ENCODE data around the gene STARD10.
A peak's percentile ranks its signal among the peaks of the same experiment; 100 is the strongest.

Gene STARD10

DNA sequence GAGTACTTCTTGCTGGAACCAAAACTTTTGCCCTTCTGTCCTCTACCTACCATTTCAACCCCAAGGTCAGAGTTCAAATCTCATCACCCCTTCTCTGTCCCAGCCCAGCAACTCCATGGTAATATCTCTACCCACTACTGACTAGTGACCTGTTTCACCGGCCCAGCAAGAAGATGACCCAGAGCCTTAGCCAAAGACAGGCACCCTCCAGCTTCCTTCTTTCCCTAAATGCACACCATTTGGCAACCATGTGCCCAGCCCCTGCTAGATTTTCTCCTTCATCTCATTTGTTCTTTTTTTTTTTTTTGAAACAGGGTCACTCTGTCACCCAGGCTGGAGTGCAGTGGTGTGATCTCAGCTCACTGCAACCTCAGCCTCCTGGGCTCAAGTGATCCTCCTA, 56.5 kb downstream of the STARD10 start:
- H3K9me3 ChIP-seq (ENCODE audit: low read length), result no peaks in the 10 kb centered on the region
- H3K27me3 ChIP-seq (ENCODE audit: control insufficient read depth in 1 of 2, insufficient read depth in 2 of 2, low read length in 2 of 2), result no peaks in the 10 kb centered on the region
- H3K36me3 ChIP-seq (ENCODE audit: insufficient read depth, low read length), result no peaks in the 10 kb centered on the region
- H3K4me1 ChIP-seq (ENCODE audit: insufficient read depth, low read length), result peaks cover 61% of the 10 kb centered on the region
- H3K27ac ChIP-seq (ENCODE audit: low read depth, low read length), result peak overlapping the region; percentile 59
- H3K4me3 ChIP-seq (ENCODE audit: low read depth in 1 of 2, low read length in 2 of 2), result no peak overlapping the region
- no peak overlapping the region for H3K9ac ChIP-seq (ENCODE audit: low read length)

DNA sequence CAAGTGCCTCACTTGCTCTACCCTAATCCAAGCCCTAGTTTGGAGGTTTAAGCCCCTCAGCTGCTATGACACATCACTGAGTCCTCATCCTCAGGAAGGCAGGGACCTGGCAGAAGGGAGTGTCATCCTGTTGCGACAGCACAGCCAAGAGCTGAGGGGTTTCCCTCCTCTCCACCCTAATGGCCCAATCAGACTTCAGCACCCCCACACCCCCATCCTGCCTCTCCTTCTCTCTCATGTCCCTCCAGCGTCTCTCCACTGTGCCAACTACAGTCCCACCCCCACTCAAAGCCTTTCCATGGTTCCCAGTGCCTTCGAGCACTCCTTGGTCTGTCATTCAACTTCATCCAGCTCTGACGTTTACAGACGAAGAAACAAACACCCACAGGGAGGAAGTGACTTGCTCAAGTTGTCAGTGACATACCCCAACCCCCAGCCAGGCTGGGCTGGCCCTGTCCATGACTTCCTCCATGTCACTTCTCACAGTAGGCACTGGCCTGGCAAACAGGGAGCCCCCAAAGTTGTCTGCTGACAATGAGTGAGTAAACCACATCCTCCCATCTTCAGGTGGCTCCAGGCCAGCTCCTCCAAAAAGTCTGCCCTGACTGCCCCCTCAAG, 57.3 kb downstream of the STARD10 start:
- no peaks in the 10 kb centered on the region for H3K9me3 ChIP-seq (ENCODE audit: low read length)
- no peaks in the 10 kb centered on the region for H3K36me3 ChIP-seq (ENCODE audit: insufficient read depth, low read length)
- H3K27me3 ChIP-seq (ENCODE audit: control insufficient read depth in 1 of 2, insufficient read depth in 2 of 2, low read length in 2 of 2), result no peaks in the 10 kb centered on the region
- H3K4me1 ChIP-seq (ENCODE audit: insufficient read depth, low read length), result peaks cover 53% of the 10 kb centered on the region
- peak overlapping the region; percentile 59 for H3K27ac ChIP-seq (ENCODE audit: low read depth, low read length)
- no peak overlapping the region for H3K9ac ChIP-seq (ENCODE audit: low read length)
- H3K4me3 ChIP-seq (ENCODE audit: low read depth in 1 of 2, low read length in 2 of 2), result no peak overlapping the region

DNA sequence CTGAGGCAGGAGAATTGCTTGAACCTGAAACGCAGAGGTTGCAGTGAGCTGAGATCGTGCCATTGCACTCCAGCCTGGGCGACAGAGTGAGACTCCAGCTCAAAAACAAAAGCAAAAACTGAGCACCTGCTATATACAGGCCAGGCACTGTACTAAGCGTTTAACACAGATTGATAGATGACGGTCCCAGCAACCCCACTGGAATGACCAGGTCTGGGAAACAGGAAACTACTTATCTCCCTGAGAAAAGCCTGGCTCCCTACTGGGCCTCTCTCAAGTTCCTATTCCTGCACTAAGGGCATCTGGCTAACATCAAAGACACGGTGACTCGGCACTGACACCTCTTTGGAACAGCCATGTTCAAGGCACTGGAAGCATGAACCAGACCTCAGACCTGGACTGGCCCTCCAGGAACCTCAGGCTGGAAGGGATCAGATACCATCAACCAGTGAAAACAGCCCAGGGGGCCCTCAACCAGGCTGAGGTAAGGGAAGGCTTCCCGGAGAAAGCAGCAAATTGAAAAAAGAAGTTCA, 58.3 kb downstream of the STARD10 start:
- H3K9me3 ChIP-seq (ENCODE audit: low read length), result no peaks in the 10 kb centered on the region
- peaks cover 43% of the 10 kb centered on the region for H3K4me1 ChIP-seq (ENCODE audit: insufficient read depth, low read length)
- H3K36me3 ChIP-seq (ENCODE audit: insufficient read depth, low read length), result no peaks in the 10 kb centered on the region
- no peak overlapping the region for H3K9ac ChIP-seq (ENCODE audit: low read length)
- no peaks in the 10 kb centered on the region for H3K27me3 ChIP-seq (ENCODE audit: control insufficient read depth in 1 of 2, insufficient read depth in 2 of 2, low read length in 2 of 2)
- no peak overlapping the region for H3K27ac ChIP-seq (ENCODE audit: low read depth, low read length)
- H3K4me3 ChIP-seq (ENCODE audit: low read depth in 1 of 2, low read length in 2 of 2), result no peak overlapping the region

DNA sequence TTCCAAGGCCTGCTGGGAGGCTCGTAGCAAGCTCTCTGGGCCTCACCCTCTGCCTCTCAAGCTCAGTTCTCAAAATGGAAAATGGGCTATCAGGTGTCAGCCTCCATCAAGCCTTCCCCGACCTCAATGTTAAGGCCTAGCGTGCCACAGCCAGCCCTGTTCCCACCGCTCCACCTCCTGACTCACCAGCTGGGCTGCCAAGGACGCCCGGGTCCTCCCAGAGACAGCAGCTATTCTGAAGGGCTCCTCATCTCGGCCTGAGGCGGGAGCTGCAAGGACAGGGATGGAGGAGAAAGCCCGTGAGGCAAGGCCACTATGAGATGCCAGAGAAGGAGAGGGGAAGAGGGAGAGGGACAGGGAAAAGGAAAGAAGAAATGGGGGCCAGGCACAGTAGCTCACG, 61.5 kb downstream of the STARD10 start:
- Histone ChIP-seq H3K27me3 (ENCODE audit: control insufficient read depth in 1 of 2, insufficient read depth in 2 of 2, low read length in 2 of 2) (no peaks in the 10 kb centered on the region), H3K4me3 (ENCODE audit: low read depth in 1 of 2, low read length in 2 of 2) (no peak overlapping the region), H3K36me3 (ENCODE audit: insufficient read depth, low read length) (no peaks in the 10 kb centered on the region), H3K4me1 (ENCODE audit: insufficient read depth, low read length) (peaks cover 21% of the 10 kb centered on the region), H3K9me3 (ENCODE audit: low read length) (no peaks in the 10 kb centered on the region), H3K9ac (ENCODE audit: low read length) (no peak overlapping the region), H3K27ac (ENCODE audit: low read depth, low read length) (no peak overlapping the region)

DNA sequence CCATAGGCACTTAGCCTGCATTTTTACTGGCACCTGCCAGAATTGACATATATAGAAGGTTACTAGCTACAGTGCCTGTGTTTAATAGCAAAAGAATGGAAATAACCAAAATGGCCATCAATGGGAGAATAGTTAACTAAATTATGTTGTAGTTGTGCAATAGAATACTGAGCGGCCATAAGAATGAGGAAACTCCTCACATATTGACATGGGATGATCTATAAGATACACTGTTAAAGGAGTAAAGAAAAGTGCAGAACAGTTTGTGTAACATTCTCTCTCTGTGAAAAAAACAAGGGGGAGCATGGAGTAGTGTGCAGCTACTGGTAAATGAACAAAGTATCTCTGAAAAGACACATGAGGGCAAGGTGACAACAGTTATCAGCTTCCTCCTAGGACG, 63.1 kb downstream of the STARD10 start:
- H3K9me3 ChIP-seq (ENCODE audit: low read length), result no peaks in the 10 kb centered on the region
- no peaks in the 10 kb centered on the region for H3K27me3 ChIP-seq (ENCODE audit: control insufficient read depth in 1 of 2, insufficient read depth in 2 of 2, low read length in 2 of 2)
- H3K4me3 ChIP-seq (ENCODE audit: low read depth in 1 of 2, low read length in 2 of 2), result no peak overlapping the region
- H3K4me1 ChIP-seq (ENCODE audit: insufficient read depth, low read length), result peaks cover 10% of the 10 kb centered on the region
- no peak overlapping the region for H3K9ac ChIP-seq (ENCODE audit: low read length)
- H3K36me3 ChIP-seq (ENCODE audit: insufficient read depth, low read length), result no peaks in the 10 kb centered on the region
- no peak overlapping the region for H3K27ac ChIP-seq (ENCODE audit: low read depth, low read length)

DNA sequence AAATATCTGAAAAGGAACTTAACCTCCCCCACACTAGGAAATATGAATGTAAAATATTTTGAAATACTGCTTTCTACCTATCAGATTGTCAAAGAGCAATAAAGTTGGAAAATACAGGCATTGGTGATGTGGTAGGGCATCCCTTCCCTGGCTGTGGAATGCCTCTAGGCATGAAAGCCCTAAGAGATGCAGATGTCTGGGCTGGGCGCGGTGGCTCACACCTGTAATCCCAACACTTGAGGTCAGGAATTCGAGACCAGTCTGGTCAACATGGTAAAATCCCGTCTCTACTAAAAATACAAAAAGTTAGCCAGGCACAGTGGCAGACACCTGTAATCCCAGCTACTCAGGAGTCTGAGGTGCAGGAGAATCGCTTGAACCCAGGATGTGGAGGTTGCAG, 63.6 kb downstream of the STARD10 start:
- H3K27me3 ChIP-seq (ENCODE audit: control insufficient read depth in 1 of 2, insufficient read depth in 2 of 2, low read length in 2 of 2), result no peaks in the 10 kb centered on the region
- no peak overlapping the region for H3K9ac ChIP-seq (ENCODE audit: low read length)
- H3K4me1 ChIP-seq (ENCODE audit: insufficient read depth, low read length), result peaks cover 8% of the 10 kb centered on the region
- H3K4me3 ChIP-seq (ENCODE audit: low read depth in 1 of 2, low read length in 2 of 2), result no peak overlapping the region
- H3K27ac ChIP-seq (ENCODE audit: low read depth, low read length), result no peak overlapping the region
- no peaks in the 10 kb centered on the region for H3K9me3 ChIP-seq (ENCODE audit: low read length)
- H3K36me3 ChIP-seq (ENCODE audit: insufficient read depth, low read length), result no peaks in the 10 kb centered on the region

DNA sequence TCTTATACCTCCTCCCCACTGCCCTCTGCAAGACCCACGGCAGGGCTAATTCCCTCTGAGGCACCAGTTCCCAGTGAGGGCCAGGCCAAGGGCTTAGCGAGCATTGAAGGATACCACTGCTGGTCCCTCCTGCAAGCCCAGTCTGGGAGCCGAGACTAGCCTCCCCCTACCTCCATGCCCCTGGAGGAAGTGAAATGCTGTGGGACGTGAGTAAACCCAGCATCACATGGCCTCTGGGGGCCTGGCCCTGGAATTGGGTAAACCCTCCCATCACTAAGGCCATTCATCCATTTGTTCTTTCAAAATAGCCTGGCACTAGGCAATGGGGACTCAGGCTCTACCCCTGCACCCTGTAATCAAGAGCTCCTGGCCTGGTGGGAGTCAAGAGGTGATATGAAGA, 66.3 kb downstream of the STARD10 start:
- Histone ChIP-seq H3K4me1 (ENCODE audit: insufficient read depth, low read length) (peaks cover 16% of the 10 kb centered on the region), H3K4me3 (ENCODE audit: low read depth in 1 of 2, low read length in 2 of 2) (no peak overlapping the region), H3K9ac (ENCODE audit: low read length) (no peak overlapping the region), H3K36me3 (ENCODE audit: insufficient read depth, low read length) (no peaks in the 10 kb centered on the region), H3K27ac (ENCODE audit: low read depth, low read length) (no peak overlapping the region), H3K9me3 (ENCODE audit: low read length) (no peaks in the 10 kb centered on the region), H3K27me3 (ENCODE audit: control insufficient read depth in 1 of 2, insufficient read depth in 2 of 2, low read length in 2 of 2) (no peaks in the 10 kb centered on the region)

DNA sequence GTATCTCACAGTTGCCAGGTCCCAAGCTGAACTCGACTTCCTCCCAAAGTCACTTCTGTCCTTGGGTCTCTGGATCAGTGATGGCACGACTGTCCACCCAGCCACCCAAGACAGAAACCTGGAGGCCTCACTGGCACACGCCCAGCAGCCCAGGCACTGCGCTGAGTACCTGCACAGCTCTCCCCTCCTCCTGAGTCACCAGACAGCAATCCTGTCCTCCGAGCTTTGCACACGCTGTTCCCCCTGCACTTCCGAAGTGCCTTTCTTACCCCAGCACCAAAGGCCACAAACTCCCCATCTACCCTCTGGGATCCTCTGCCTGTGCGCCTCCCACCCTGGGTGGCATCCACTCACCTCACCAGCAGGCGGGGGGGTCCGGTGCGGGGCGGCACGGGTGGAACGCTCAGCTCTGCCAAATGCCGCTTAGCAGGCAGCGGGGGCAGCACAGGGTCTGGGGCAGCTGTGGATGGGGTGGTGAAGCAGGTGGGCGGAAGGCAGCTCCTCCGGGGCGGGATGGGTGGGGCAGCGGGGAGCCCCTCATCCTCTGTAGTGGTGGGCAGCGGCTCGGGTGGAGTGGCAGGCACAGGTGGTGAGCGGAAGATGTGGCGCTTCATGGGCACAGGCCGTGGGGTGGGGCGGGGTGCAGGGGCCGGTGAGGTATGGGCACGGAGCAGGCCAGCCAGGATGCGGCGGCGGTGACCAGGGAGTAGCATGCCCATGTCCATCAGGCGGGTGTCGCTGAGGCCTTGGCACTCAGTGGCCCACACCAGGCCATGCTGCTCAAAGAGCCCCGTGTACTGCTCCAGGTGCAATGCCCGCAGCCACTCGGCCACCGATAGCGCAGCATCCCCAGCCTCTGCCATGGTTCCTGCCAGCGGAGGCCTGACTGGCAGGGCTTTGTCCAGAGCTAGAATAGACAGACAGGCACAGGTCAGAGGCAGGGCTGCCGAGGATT, 67.3 kb downstream of the STARD10 start:
- Histone ChIP-seq H3K27me3 (ENCODE audit: control insufficient read depth in 1 of 2, insufficient read depth in 2 of 2, low read length in 2 of 2) (no peaks in the 10 kb centered on the region), H3K4me1 (ENCODE audit: insufficient read depth, low read length) (peaks cover 18% of the 10 kb centered on the region), H3K9me3 (ENCODE audit: low read length) (no peaks in the 10 kb centered on the region), H3K9ac (ENCODE audit: low read length) (no peak overlapping the region), H3K4me3 (ENCODE audit: low read depth in 1 of 2, low read length in 2 of 2) (no peak overlapping the region), H3K36me3 (ENCODE audit: insufficient read depth, low read length) (no peaks in the 10 kb centered on the region), H3K27ac (ENCODE audit: low read depth, low read length) (no peak overlapping the region)

DNA sequence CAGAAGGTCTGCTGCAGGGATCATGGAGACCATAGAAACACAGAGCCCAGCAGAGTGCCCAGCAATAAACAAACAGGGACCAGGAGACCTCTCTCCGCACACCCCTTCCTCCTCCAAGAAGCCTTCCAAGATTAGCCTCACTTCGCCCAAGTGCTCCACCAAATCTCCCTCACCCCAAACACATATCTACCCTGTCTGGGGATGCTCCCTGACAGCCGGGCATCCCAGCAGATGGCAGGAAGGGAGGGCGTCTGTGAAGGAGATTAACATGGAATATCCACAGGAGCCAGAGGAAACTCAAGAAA, 68.2 kb downstream of the STARD10 start:
- Histone ChIP-seq H3K27me3 (ENCODE audit: control insufficient read depth in 1 of 2, insufficient read depth in 2 of 2, low read length in 2 of 2) (no peaks in the 10 kb centered on the region), H3K9ac (ENCODE audit: low read length) (no peak overlapping the region), H3K27ac (ENCODE audit: low read depth, low read length) (no peak overlapping the region), H3K4me3 (ENCODE audit: low read depth in 1 of 2, low read length in 2 of 2) (no peak overlapping the region), H3K9me3 (ENCODE audit: low read length) (no peaks in the 10 kb centered on the region), H3K4me1 (ENCODE audit: insufficient read depth, low read length) (peaks cover 27% of the 10 kb centered on the region), H3K36me3 (ENCODE audit: insufficient read depth, low read length) (no peaks in the 10 kb centered on the region)

DNA sequence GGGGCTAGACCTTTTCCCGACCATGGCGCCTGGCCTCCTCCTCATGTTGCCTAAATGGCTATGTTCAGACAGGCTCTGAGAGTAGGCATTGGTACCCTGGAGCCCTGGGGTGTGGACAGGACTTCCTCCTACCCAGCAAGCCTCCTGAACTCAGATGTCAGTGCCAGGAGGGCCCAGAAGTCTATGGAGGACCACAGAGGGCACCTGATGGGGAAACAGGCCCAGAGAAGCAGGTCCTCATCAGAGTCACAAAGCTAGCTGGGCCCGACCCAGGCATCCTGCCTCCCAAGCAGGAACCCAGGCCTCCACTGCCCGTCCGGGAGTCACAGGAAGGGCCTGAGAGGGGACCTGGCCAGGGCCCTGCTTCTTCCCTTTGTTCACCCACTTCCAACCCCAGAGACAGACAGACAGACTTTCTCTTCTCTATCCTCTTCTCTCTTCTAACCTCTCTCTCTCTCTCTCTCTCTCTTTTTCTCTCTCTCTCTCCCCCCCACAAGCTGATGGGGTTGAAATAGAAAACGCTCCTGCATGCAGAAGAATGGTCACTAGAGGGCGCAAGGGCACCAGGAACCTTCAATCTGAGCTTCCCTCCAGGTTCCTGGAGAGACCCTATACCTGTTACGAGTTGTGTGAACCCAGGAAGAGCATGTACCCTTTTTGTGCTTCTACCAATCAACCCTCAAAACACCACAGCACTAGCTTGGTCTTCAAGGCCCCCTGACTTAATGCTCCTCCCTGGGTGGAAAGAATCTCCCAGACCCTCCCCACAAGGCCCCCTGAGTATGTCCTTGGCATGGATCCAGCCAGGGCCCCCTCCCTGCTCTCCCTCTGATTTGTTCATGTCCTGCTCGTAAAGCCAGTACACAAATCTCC, 68.8 kb downstream of the STARD10 start:
- Histone ChIP-seq H3K36me3 (ENCODE audit: insufficient read depth, low read length) (no peaks in the 10 kb centered on the region), H3K9ac (ENCODE audit: low read length) (no peak overlapping the region), H3K4me3 (ENCODE audit: low read depth in 1 of 2, low read length in 2 of 2) (no peak overlapping the region), H3K9me3 (ENCODE audit: low read length) (no peaks in the 10 kb centered on the region), H3K4me1 (ENCODE audit: insufficient read depth, low read length) (peaks cover 32% of the 10 kb centered on the region), H3K27me3 (ENCODE audit: control insufficient read depth in 1 of 2, insufficient read depth in 2 of 2, low read length in 2 of 2) (no peaks in the 10 kb centered on the region), H3K27ac (ENCODE audit: low read depth, low read length) (peak overlapping the region; percentile 30)

DNA sequence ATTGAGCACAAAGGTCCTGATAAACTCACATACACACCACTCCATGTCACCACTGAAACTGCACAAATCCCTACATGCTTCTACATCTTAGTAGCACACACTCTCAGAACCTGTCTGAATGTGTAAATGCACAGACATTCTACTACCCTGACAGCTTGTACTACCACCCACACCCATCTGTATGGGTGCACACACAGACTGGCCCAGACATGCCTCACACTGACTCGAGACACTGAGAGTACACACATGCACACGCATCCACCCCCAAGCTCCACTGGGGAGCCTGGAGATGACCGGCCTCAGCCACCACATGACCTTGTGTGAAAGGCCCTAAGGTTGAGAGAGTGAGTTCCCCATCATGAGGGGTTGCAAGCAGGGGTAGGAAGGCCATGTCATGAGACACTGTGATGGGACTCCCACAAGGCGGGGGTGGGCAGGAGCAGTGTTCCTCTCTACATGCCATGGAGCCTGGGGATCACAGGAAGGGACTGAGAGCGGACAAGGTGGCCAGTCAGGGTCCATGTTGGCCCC, 69.8 kb downstream of the STARD10 start:
- H3K9me3 ChIP-seq (ENCODE audit: low read length), result no peaks in the 10 kb centered on the region
- H3K4me3 ChIP-seq (ENCODE audit: low read depth in 1 of 2, low read length in 2 of 2), result no peak overlapping the region
- H3K27me3 ChIP-seq (ENCODE audit: control insufficient read depth in 1 of 2, insufficient read depth in 2 of 2, low read length in 2 of 2), result no peaks in the 10 kb centered on the region
- no peak overlapping the region for H3K9ac ChIP-seq (ENCODE audit: low read length)
- no peak overlapping the region for H3K27ac ChIP-seq (ENCODE audit: low read depth, low read length)
- no peaks in the 10 kb centered on the region for H3K36me3 ChIP-seq (ENCODE audit: insufficient read depth, low read length)
- peaks cover 42% of the 10 kb centered on the region for H3K4me1 ChIP-seq (ENCODE audit: insufficient read depth, low read length)
